NK-92 (cell line): ENCODE measurements around the gene SEC14L1.
A peak's percentile ranks its signal among the peaks of the same experiment; 100 is the strongest.
"Not testable (repeated sequence)": the region's sequence is repeated elsewhere in the genome, so short reads cannot be mapped to it uniquely, and the experiment has no call there.

Experiments
- DNase-seq: peaks from one replicate; lab custom pipeline; 2025; ENCODE audit not compliant: unreplicated experiment; lab: John Stamatoyannopoulos, UW

SEC14L1 gene

DNA sequence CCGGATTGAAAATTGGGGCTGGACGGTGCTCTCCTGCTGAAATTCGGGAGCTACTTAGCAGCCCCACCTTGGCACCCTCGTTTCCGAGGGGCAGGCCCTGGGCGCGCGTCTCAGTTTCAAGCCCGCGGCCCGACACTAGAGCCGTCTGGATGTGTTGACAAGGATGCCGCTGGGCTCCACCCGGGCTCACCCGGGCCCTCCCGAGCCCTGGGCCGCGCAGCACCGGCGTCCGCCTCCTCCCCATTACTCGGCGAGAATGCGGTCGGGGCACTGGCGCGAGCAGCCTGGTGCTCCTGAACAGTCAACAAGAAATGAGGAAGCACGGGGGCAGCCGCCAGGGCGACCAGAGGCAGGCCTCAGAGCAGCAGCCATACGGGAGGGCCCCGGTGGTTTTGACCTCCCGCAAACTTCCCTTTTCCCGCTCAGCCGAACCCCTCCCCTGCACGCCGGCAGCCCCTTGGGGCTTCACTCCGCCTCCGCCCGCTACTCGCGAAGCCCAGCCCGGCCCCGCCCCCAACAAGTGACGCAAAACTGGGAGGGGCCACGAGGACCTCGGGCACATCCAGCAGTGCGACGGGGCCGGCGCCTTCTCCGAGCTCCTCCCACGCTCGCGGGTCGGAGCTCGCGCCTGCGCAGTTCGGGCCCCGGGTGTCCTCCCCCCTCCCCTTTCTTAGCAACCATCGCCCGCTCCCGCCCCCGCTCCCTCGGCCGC is 447 bp upstream of the SEC14L1 start:
- DNase-seq: peak; percentile 93

DNA sequence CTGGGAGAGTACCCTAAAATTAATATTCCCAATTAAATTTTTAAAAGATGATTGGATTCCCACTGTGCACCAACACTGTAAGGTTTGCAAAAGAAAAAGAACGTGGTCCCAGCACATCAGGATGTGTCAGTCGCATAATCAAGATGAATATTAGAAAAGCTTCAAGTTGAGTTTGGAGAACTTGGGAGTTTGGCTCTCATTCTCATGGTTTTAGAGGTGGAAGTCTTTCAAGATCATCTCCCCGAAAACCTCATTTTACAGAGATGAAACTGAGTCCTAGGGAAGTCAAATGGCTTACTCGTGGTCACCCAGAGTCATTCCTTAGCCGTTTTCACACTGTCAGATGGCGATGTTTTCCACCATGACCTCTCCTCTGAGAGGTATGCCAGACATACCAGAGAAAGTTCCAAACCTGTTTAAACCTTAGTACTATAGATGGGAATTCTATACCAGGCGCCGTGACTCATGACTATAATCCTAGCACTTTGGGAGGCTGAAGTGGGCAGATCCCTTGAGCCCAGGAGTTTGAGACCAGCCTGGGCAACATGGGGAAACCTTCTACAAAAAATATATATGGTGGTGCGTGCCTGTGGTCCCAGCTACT is 1.2 kb downstream of the SEC14L1 start:
- DNase-seq: no peak

DNA sequence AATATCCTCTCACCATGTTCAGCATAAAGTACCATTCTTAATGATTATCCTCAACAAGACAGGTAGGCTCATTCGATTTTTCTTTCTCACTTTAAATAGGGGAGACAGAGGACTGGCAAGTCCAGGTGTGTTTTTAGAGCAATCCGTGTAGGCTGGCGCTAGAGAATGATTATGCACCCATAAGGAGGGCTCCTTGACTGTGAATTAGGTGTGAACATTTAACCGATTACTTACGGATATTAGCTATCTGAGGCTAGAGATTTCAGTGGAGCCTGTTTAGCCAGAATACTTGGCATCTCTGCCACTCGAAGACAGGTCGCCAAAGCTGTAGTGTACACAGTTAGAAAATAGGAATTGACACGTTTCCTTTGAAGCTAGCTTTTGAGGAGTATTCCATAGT is 1.9 kb downstream of the SEC14L1 start:
- no peak for DNase-seq

DNA sequence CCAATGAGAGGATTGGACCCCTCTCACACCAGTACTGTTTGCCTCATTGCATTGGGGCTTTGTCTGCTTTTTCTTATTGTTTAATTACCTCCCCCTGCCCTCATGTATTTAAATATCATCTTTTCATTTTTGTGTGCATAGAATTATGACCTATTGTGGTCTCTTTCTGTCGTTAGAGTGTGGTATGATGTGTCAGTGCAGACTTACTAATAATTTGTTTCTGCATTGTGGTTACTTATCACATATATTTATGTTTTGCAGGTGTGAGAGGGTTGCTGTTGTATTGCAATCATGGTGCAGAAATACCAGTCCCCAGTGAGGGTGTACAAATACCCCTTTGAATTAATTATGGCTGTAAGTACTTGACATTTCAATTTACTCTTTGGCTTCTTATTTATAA is 2.5 kb downstream of the SEC14L1 start:
- no peak for DNase-seq

DNA sequence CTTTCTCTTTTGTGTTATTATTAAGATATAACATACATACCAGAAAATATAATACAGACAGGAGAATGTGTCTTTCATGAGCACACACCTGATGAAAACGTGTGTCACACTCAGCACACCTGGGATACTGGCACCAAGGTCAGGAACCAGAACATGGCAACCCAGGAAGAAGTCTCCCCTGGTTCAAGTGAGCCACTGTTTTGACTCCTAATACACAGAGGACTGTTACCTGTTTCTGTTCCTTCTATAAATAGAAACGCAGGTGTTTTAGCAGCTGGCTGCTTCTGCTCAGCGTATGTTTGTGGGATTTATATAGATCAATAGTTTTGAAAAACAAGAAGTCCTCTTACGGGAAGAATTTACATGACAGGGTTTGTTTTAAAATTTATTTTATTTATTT is 3.5 kb downstream of the SEC14L1 start:
- DNase-seq: no peak

DNA sequence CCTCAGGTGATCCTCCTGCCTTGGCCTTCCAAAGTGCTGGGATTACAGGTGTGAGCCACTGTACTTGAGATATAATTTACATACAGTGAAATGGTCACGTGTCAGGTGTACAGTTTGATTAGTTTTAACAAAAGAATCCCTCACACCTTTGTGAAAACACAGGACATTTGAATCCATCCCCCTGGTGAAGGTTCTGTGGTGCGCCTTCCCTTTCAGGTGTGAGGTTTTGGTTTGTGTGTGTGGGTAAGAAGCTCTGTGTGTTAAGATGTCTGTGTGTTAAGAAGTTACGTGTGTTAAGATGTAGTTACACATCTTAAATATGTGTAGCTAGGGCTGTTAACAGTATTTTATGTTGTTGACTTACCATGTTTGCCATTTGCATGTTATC is 4.4 kb downstream of the SEC14L1 start:
- DNase-seq: no peak

DNA sequence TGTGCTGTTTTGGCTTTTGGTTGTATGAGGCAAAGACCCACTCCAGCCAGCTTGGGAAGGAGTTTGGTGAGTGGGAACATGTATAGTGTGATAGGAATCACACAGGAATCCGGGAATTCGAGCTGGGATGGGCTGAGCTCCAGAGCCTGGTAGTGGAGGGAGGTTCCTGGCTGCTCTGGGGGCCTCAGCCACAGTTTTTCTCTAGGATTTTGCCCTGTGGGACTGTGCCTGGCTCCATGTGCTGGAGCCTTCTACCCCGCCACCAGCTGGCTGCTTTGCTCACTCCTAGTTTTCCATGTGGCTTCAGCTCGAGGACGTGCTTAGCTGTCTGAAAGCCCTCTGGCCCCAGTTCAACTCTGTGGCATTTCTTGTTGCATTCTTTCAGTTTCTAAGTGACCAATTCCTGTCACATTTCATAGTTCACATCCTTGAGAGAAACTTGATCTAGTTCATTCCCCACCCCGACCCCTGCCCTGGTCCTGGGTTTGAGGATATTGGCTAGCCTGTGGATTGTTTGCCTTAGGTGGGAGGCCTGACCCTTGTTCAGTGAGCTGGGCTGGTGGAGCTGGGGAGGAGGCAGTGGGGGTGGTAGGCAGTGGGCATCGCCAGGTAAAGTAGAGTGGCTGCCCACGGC is 5.0 kb downstream of the SEC14L1 start:
- DNase-seq: no peak

DNA sequence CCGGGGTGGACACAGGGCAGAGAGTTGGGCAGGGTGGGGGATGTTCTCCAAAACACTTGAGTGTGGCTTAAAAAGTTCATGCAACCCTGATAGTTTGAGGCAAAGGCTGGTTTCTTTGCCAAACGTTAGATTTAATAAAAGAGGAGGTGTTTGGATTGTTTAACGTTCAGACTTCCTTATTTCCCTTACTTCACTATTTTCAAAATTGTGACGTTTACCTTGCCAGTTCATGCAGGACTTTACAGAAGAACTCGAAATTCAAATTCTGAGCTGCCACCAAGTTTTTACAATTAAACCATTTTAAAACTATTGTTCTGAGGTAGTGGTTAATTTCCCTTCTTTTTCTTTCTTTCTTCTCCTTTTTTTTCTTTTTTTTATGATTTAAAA is 5.5 kb downstream of the SEC14L1 start:
- no peak for DNase-seq

DNA sequence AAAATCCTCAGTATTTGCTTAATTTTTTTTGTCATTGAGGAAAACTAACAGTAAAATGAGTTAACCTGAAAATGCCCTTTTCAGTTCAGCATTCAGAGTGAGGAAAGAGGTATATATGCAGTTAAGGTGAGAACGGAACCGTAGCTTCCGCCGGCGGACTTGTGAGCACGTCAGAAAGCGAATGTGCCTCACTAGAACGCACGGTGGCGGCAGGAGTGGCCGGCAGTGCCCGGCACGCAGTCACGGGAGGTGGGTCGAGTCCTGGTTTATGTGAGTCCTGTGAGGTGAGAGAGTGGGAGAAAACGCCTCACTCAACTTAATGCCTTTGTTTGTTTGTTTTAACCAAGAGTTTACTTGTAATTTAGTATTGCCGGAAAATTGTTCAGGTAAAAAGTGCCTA is 6.1 kb downstream of the SEC14L1 start:
- no peak for DNase-seq

DNA sequence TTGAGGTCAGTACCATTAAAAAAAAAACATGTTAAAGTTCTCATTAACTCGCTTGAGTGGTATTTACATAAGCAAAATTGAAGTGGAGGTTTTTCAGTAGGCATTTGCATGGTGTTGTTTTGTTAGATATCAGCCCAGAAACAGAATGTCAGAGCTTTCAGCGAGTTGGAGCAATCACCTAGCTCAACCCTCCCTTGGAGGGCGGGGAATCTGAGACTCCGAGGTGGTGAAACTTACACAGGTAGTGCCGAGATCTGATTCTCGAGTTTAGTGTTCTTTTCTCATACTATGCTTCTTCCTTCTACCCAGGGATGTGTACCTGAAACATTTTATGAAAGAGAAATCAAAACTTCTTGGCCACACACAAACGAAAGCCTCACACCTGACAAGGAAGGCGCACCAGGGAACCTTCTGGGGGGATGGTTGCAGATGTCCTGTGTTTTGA is 6.6 kb downstream of the SEC14L1 start:
- DNase-seq: no peak

DNA sequence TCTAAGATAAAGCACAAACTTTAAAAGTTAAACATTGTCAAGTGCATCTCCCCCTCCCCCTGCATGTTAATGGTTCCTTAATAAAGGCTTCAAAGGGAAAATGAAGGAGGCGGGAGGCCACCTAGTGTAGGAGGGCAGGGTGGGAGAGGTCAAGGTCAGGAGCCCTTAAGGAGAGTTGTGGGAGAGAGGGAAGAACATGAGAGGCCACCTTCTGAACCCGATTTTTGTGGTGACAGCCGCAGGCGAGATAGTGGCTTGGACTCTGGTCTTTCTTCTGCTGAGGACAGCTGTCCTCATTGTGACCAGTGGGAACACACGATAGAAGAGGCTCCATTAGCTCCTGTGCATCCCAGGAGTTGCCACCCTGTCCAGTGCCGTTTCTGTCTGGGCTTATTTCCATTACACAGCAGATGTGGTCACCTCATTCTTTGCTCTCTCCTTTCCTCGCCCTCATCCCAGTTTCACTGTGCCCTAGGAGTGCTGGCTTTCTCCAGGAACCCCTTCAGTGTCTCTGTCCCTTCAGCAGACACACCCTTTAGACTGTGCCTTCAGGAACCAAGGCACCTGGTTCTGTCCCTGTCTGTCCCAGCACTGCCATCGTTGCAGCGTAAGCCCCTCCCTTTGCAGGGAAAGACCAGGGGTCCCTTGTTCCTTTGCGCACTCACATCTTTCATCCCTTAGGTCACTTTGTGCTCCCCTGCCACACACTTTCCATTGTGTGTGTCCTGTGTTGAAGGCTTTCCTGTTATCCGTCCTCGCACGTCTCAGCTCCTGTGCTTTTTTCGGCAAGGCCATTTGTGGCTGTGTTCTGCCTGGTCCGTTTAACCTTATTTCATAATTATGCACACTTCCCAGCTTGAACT is 7.5 kb downstream of the SEC14L1 start:
- no peak for DNase-seq

DNA sequence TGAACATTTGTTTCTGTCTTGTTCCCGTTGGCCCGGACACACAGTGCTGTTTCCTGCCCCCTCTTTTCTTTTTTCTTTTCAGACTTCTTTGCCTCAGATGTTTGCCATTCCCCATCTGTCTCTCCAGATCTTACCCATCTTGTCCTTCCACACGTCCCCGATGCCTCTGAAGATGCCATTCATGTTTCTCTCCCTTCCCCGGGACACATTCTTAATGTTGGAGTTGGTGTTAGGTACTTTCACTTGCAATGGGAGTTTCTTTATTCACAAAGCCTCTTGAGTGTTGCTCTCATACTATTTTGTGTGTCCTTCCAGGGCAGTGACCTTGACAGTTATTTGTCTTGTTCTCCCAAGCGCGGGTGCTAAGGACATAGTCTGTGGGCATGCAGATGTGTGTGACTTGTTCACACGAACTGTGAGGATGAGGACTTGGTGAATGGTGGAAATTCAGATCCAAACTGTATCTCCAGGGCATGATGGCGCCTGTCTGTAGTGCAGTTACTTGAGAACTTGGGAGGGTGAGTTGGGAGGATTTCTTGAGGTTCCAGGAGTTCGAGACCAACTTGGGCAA is 8.3 kb downstream of the SEC14L1 start:
- no peak for DNase-seq

DNA sequence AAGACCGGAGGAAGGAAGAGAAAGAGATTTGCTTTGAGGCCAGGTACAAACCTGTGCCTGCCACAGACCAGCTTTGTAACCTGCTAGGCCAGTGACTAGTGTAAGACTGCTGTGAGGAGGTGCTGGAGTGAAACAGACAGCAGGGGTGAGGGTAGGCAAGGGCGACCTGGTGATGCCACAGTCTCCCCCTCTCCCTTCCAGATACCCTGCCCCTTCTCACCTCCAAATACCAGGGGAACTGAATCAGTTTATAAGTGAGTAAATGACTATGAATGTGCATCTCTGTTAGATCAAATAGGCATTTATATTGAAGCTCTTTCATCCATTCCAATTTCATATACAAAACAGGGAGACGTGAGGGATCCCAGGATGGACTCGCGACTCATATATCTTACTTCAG is 9.4 kb downstream of the SEC14L1 start:
- DNase-seq: no peak

DNA sequence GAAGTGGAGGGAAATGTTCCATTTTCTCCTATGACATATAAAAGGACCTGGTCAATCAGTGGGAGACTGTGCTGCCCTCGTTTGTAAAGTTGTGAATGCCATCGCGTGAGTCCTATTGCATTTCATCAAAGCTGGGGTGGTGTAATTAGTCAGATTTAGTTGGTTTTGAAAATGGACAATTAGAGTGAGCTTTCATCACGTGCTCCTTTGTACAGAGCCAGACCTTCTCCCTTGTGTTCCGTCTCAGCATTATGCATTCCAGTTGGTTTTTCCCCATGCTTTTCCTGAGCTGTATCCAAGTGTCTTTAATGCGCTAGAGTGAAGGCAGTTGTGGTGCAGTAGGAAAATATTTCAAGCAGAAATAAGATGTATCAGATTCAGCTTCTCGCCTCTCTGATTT is 10.4 kb downstream of the SEC14L1 start:
- no peak for DNase-seq

DNA sequence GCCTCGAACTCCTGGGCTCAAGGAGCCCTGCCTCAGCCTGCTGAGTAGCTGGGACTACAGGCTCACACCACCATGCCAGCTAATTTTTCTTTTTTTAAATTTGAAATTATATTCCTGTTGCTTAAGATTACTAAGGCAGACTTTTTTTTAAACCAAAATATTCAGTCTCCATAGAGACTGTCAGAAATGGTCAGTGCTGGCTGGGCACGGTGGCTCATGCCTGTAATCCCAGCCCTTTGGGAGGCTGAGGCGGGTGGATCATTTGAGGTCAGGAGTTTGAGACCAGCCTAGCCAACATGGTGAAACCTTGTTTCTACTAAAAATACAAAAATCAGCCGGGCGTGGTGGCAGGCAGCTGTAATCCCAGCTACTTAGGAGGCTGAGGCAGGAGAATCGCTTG is 11.3 kb downstream of the SEC14L1 start:
- not testable (repeated sequence) for DNase-seq

DNA sequence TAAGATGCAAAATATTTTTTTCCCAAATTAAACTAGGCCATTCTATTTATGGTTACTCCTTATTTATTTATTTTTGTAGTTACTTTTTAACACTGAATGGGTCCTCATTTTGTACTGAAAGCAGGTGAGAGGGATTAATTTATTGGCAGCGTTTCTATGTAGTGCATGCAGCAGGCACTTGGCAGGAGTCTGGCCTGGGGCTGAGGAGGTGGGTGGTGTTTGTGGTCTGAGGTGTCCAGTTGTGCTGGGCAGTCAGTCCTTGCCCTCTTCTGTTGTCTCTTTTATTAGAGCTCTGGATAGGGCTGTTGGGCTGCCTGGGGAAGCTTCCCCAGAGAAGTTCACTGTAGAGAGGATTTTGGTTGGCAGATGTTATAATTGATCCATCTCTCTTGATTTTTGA is 12.7 kb downstream of the SEC14L1 start:
- no peak for DNase-seq

DNA sequence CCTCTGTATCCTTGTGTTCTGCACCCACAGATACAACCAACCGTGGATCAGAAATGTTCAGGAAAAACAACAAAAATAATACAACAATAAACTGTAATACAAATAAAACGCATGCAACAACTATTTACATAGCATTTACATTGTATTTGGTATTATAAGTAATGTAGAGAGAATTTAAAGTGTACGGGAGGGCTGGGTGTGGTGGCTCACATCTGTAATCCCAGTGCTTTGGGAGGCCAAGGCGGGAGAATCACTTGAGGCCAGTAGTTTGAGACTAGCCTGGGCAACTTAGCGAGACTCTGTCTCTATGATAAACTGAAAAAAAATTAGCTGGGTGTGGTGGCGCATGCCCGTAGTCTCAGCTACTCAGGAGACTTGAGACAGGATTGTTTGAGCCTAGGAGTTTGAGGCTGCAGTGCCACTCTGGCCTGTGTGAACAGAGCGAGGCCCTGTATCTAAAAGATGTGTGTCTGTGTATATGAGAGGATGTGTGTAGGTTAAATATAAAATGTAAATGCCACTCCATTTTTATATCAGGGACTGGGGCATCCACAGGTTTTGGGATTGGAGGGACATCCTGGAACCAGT is 13.3 kb downstream of the SEC14L1 start:
- DNase-seq: no peak

DNA sequence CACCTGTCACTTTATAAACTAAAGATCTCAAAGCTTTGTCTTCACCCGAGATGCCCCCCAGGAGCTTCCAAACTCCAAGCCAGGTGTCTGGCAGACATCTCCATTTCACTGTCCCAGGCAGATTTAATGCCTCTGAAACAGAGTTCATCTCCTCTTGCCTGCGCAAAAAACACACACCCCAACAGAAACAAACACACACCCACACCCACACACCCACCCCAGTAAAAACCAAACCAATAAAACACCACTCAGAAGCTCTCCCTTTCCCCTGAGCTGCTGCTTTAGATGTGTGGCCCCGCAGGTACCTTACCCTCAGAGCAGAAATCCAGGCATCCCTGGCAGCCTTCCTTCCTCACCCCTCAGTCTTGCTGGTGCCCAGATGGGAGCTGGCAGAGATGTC is 14.4 kb downstream of the SEC14L1 start:
- DNase-seq: no peak

DNA sequence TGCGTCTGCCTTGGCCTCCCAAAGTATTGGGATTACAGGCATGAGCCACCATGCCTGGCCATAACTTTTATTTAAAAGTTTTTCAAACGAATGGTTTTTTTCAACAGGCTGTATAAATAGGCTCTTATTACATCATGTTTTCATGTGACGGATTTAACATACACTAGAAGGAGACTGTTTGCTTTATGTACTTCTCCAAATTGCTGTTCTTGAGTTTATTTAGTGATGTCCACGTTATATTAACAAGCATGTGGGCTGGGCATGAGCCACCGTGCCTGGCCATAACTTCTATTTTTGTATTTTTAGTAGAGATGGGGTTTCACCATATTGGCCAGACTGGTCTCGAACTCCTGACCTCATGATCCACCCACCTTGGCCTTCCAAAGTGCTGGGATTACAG is 17.0 kb downstream of the SEC14L1 start:
- not testable (repeated sequence) for DNase-seq

DNA sequence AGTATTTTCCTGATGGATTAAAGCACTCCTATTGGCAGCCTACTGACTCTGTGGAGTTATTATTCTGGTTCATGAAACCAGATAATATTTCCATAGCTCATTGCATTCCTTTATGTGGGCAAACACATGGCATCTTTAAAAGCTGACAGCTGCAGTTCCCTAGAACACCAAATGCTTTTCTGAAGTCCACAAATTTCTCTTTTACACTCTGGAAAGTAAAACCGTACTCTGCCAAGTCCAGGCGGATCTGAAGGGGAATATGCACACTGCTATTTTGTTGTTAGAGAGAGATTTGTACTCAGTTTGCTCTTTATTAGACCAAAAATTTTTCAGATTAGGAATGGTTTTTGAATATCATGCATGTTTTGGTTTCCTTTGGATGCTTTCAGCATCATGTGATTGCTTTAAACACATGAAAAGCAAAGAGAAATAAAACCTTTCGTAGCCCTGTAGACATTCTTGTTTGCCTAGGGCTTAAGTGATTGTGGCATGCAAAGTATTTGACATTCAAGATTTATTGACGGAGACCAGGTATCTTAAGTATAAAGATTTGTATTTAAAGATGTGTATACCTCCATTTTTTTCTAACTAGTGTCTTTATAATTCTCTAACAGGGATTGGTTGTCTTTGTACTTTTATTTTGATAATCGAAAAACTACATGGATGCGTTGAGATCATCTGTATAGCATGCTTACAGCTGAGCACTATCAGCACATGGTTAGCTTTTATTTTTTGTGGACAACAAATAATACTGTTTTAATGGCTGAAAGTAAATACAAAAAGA is 19.5 kb downstream of the SEC14L1 start:
- DNase-seq: no peak
